ENCODE data around the gene ALG1. TPM values are rescaled to one million over a fixed set of nuclear protein-coding genes. Genes with fewer than 3 reads are reported as not detected.
"Not testable (repeated sequence)": the region's sequence is repeated elsewhere in the genome, so short reads cannot be mapped to it uniquely, and the experiment has no call there.

ALG1 gene
- 15.1 and 20.3 TPM in 2 replicates for total RNA-seq (2014; rRNA removed; shearing (Covaris generic))

GRCh38 chr16:5071681-5072333 lies at the start of gene ALG1:
ALG1 (plus strand) TSS chr16:5071843; CDS start chr16:5071850, 7 bp downstream.
- DNase-seq (ENCODE audit: low read depth): peak; percentile 90

GRCh38 chr16:5022521-5022920 lies 49.1 kb upstream of the ALG1 start:
- DNase-seq (ENCODE audit: low read depth): no peak

GRCh38 chr16:5024632-5025031 lies 47.0 kb upstream of the ALG1 start:
- no peak for DNase-seq (ENCODE audit: low read depth)

GRCh38 chr16:5025171-5025632 lies 46.4 kb upstream of the ALG1 start:
- peak; percentile 27 for DNase-seq (ENCODE audit: low read depth)

- DNase-seq (ENCODE audit: low read depth): no peak
Measured at GRCh38 chr16:5026664-5027063, 45.0 kb upstream of the ALG1 start.

GRCh38 chr16:5027086-5027485 lies 44.6 kb upstream of the ALG1 start:
- DNase-seq (ENCODE audit: low read depth): no peak

- no peak for DNase-seq (ENCODE audit: low read depth)
Measured at GRCh38 chr16:5027575-5028235, 43.9 kb upstream of the ALG1 start.

DNA sequence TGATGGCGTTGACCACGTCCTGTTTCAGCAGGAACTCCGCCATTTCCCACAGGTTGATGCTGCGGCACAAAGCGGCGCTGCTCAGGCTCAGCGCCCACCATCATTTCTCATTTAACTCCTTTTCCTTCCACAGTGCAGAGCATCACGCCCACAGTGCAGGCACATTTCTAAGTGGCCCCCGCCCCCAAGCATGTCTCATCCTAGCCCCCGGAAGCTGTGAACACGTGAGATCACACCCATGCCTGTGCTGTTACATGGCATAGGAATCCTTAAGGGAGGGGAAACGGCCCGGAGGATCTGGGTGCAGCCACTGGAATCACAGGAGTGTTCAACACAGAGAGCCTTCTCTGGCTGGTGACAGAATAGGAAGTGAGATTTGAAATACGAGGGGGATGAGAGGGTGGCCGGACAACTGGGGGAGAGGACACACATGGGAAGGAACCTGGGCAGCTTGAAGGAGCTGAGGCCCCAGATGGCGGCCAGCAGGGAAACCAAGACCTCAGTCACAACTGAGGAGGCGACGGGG lies 42.6 kb upstream of the ALG1 start:
- no peak for DNase-seq (ENCODE audit: low read depth)

- DNase-seq (ENCODE audit: low read depth): no peak
Measured at GRCh38 chr16:5030251-5030870, 41.3 kb upstream of the ALG1 start.

DNA sequence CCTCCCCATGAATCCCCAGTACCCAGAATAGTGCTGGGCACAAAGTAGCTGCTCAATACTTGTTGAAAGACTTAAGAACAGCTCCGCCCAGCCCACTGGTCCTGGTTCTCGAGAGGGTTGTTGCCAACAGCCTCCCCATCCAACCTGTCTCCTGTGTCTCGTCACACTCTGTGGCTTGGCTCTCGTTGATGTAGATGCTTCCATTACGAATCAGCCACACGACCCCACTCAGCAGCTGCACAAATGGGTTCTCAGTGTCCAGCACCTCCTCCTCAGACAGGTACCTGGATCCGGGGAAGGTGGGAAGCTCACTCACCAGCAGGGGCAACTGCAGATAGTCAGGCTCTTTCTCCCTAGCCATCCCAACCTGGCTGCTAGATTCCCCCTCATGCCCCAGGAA lies 40.0 kb upstream of the ALG1 start:
- no peak for DNase-seq (ENCODE audit: low read depth)

DNA sequence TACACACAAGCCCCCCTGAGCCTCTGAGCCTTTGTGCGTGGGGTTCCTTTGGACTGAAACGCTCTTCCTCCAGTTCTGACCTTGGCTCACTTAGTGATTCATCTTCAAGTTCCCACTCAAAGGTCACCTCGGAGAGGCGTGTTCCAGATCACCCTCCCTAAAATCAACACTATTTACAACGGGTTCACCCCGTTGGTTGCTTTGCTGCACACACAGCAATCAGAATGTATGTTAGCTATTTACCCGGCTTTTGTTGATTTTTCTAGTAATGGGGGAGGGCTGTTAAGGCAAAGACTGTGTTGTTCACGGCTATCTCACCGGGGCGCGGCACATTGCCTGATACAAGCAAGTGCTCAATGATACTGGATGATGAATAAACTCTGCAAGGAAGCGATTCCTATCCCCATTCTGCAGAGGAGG lies 38.9 kb upstream of the ALG1 start:
- DNase-seq (ENCODE audit: low read depth): no peak

- DNase-seq (ENCODE audit: low read depth): peak; percentile 84
Measured at GRCh38 chr16:5033256-5034166, 38.1 kb upstream of the ALG1 start, which contains the start of gene NAGPA. NAGPA (minus strand) TSS chr16:5033935; CDS start chr16:5033914, 21 bp downstream.

DNA sequence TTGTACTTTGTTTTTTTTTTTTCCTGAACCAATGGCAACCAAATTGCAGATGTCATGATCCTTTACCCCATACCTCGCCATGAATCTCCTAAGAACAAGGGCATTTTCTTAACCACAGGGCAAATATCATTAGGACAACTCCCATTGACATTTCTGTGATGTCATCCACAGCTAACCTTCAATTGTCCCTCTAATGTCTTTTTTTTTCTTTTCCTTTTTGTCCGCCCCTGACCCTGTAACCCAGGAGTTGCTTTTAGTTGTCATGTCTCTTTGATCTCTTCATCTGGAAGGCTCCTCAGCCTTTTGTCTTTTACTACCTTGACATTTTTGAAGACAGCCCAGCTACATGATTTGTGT lies 37.5 kb upstream of the ALG1 start:
- no peak for DNase-seq (ENCODE audit: low read depth)

DNA sequence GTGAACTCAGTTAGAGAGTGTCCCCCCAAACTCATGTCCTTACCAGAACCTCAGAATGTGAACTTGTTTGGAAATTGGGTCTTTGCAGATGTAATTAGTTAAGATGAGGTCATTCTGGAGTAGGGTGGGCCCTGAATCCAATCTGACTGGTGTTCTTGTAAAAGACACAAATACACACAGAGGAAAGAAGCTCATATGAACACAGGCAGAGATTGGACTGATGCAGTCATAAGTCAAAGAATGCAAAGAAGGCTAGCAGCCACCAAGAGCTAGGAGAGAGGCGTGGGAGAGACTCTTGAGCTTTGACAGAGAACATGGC lies 35.8 kb upstream of the ALG1 start:
- no peak for DNase-seq (ENCODE audit: low read depth)

GRCh38 chr16:5036228-5037156 lies 35.2 kb upstream of the ALG1 start:
- DNase-seq (ENCODE audit: low read depth): no peak

- no peak for DNase-seq (ENCODE audit: low read depth)
Measured at GRCh38 chr16:5040451-5040850, 31.2 kb upstream of the ALG1 start.

DNA sequence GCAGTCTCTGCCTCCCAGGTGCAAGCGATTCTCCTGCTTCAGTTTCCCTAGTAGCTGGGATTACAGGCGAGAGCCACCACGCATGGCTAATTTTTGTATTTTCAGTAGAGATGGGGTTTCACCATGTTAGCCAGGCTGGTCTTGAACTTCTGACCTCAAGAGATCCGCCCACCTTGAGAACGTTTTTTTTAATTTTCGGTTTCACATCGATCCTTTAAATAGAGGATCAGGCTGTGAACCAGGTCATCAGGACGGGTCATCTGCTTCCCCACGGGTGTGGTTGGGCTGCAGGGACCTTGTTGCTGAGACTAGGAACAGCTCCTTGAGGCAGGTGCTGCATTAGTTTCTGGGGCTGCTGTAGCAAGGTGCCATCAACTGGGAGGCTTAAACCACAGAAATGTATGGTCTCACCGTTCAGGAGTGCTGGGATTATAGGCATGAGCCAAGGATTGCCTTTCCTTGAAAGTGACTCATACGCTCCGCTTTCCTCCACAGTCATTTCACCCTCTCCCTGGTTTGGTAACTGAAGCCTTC lies 30.0 kb upstream of the ALG1 start:
- peak; percentile 85 for DNase-seq (ENCODE audit: low read depth)

DNA sequence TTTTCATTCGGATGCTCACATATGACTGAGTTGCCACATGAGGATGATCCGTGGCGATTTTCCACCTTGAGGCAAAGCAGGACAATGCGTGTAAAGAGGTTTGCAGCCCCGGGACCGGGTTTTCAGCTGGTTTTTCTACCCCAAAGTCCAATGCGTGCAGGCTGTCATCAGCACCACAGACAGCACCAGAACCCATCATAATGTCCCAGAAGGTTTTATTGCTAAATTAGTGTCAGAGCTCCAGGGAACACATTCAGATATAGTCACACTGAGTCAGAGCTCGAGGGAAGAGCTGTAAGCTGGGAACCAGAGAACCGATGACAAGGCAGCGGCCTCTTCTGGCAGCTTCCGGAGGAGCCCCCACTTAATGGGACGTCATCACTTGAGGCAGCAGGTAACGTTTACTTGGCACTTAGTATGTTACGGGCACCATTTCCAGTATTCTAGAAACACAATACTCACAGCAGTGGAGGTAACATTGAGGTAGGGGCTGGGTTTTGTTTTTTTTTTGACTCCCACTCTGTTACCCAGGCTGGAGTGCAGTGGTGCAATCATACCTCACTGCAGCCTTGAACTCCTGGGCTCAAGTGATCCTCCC lies 29.0 kb upstream of the ALG1 start:
- peak; percentile 41 for DNase-seq (ENCODE audit: low read depth)

DNA sequence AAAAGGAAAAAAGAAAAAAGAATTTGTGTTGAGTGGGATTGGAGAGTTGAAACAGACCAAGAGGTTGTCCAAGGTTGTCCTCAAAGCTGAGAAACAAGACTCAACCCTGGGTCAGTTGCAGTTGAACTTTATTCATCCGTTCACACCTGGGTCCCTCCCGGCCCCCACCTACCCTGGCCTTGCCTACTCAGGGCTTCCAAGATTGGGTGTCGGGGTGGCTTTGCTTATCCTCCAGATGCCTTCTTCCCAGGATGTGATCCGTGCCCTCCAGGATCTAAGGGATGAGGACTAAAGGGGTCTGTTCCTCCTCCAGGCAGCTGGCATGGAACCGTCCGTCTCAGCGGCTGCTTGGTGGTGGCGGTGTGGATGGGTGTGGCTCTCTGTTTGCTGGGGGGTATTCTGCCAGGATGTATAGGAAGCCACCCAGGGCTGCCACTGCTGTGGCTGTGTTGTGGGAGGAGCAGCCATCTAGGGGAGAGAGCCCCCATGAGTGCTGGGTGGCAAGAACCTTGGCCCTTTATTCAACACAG lies 27.6 kb upstream of the ALG1 start:
- no peak for DNase-seq (ENCODE audit: low read depth)

DNA sequence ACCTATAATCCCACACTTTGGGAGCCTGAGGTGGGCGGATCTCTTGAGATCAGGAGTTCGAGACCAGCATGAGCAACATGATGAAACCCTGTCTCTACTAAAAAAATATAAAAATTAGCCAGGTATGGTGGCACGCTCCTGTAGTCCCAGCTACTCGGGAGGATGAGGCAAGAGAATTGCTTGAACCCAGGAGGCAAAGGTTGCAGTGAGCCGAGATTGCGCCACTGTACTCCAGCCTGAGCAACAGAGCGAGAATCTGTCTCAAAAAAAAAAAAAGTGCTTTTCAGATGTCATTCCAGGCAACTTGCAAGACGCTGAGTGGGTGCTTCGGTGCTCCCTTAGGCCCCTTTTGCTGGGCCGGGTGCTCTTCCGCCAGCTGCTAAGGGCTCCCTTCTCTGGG lies 27.1 kb upstream of the ALG1 start:
- DNase-seq (ENCODE audit: low read depth): not testable (repeated sequence)

Measured in Daoy (cell line).